Fibroblast of skin of back (primary cell): Measurements from ENCODE around the gene PEX16.

Source experiments
- DNase-seq: peaks from one replicate; pipeline ENCODE4 v3.0.0-alpha.2; 2013

The PEX16 gene

DNA sequence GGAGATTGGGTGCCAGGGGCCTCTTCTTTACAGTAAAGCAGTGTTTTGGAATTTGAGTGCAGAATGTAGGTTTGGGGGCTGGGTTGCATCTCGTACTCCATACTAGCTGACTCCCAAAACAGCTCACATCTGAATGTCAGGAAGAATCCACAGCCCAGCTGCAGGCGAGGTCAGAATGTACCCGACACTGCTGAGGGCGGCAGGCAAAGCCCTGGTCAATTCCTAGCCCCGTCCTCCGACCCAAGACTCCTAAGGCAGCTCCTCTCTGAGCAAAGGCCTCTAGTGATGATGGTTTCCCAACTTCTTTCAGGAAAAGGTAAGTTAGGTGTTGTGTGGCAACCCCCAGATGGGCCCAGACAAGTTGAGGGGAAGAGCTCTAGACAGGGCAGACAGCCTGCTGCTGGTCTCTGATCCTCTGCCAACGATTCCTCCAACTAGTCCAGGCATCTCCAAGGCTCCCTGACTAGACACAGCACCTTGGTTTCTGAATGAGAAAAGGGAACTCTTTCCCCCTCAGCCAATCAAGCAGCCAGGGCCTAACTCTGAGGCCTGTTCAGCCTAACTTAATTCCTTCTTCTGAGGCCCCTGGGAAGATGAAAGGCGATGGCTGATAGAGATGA, 13.4 kb upstream of the PEX16 start:
- no peak for DNase-seq

DNA sequence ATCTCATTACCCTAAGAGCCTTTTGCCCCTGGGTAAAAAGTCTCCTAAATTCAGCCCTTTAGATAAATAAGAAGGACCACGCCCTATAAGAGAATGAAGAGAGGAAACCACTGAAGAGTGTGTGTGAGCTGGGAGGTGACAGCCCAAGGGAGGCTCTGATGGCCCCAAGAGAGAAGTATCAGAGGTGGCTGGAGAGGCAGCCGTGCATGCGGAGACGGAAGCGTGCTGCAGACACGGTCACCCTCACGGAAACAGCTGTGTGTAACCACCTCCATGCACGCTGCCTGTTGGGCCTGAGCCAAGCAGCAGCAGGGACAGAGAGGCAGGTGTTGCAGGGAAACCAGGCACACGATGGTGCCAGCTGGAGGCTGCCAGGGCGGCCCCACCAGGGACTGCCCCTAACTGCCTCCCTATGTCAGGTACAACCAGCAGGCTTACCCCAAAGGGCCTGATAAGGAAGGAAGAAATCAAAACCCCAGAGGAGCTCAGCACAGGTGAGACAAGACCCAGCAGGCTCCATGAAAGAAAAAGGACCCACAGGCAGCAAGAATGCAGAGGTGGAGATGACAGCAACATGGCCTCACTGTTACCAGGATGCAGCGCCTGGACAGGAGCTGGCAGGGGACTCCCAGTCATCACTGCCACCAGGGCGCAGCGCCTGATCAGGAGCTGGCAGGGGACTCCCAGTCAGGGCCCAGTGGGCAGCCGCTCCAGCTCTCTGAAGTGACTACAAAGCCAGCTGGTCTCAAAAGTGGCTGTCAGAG, 12.5 kb upstream of the PEX16 start:
- no peak for DNase-seq

DNA sequence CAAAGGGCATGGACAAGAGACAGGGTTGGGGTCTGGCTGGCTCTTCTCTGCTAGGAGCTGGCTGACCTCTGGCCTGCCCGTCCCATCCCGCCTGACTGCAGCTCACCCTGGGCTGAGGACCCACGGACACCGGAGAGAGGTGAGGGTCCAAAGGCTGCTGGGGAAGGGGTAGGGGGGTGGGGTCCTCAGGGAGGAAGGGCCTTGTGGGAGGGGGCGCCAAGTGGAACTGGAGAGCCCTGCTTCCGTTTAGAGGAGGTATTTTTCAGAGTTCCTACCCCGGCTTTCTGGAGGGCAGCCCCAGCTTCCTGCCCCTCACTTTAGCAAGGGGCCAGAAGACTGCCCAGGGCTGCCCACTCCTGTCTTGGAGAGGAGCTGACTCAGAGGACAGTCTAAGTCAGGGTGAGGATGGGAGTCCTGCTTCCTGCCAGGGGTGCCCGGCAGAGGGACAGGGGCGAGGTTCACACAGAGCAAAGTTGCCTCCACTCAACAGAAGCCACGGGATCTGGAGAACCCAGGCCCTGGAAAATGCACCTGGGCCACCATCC, 11.9 kb upstream of the PEX16 start:
- no peak for DNase-seq

DNA sequence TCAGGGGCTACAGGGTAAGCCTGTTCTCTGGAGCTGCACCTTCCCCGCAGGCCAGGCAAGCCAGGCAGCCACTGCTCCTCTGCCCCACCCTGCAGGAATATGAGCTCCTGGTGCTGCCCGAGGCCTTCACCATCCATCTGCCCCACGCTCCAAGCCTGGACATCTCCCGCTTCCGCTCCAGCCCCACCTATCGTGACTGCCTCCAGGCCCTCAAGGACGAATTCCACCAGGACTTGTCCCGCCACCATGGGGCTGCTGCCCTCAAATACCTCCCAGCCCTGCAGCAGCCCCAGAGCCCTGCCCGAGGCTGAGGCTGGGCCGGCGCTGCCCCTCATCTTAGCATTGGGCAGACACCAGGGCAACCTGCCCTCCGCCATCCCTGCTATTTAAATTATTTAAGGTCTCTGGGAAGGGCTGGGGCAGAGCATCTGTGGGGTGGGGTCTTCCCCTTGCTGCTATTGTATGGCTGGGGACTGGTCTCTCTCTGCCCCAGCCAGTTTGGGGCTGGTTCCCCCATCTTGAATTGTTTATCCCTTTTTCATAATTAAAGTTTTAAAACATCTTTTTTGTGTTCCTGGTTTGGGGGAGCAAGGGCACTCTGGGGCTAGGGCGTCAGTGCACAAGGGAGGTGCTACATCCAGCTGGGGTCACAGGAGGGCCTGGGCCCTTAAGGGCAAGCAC, 11.0 kb upstream of the PEX16 start:
- no peak for DNase-seq

DNA sequence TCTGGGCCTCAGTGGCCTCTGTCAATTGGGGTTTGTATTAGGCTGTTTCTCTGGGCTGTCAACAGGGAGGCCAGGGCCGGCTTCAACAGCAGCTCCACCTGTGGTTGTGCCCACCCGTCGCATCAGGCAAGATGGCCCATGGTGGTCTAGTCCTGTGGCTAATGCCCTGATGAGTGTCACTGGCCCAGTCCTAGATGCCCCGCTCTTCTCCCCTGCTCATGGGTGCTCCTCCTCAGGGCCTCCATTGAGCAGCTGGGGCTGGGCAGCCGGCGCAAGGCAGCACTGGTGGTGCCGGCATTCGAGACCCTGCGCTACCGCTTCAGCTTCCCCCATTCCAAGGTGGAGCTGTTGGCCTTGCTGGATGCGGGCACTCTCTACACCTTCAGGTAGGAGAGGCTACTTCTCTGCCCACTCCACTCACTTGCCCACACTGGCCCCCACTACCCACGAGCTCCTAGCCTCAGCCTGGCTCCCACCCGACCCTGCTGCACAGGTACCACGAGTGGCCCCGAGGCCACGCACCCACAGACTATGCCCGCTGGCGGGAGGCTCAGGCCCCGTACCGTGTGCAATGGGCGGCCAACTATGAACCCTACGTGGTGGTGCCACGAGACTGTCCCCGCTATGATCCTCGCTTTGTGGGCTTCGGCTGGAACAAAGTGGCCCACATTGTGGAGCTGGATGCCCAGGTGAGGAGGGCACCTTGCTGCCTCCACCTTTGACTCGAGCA, 10.2 kb upstream of the PEX16 start:
- DNase-seq: no peak

DNA sequence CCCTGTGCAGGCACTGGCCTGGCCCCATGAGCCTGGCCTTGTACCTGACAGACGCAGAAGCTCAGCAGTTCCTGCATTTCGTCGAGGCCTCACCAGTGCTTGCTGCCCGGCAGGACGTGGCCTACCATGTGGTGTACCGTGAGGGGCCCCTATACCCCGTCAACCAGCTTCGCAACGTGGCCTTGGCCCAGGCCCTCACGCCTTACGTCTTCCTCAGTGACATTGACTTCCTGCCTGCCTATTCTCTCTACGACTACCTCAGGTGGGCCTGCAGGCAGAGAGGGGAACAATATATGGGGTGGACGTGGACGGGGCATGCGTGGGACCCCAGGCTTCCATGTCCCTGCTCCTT, 9.6 kb upstream of the PEX16 start:
- no peak for DNase-seq

DNA sequence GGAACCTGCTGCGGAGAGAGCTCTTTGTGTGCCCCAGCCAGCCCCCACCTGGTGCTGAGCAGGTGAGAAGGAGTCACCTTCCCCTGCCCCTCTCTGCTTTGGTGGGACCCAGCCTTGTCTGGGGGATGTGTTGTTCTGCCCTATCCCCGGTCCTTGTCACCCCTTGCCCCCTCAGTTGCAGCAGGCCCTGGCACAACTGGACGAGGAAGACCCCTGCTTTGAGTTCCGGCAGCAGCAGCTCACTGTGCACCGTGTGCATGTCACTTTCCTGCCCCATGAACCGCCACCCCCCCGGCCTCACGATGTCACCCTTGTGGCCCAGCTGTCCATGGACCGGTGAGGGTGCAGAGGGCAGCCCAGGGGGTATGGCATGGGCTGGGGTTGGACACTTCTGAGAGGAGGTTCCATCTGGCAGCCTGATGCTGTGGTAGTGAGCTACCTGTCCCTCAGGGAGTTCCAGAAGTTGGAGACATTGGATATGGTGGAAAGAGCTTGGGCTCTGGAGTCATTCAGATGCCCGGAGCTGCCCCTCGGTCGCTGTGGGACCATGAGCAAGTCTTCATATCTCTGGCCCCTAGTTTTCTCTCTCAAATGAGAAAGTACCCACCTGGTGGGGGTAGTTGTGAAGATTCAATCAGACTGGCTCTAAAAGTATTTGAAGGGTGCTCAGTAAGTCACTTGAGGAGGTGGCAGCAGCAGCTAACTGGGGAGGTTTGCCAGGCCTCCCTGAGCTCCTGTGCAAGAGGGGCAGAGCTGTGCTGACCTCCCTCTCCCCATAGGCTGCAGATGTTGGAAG, 9.1 kb upstream of the PEX16 start:
- no peak for DNase-seq

DNA sequence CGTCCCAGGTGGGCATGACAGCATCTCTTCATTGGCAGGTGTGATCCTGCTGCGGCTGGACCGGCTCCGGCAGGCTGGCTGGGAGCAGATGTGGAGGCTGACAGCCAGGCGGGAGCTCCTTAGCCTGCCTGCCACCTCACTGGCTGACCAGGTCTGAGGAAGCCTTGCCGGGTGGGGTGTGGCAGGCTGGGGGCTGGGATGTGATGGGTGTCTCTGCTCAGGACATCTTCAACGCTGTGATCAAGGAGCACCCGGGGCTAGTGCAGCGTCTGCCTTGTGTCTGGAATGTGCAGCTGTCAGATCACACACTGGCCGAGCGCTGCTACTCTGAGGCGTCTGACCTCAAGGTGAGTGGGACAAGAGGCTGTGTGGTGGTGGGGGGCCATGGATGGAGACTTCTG, 8.3 kb upstream of the PEX16 start:
- no peak for DNase-seq

DNA sequence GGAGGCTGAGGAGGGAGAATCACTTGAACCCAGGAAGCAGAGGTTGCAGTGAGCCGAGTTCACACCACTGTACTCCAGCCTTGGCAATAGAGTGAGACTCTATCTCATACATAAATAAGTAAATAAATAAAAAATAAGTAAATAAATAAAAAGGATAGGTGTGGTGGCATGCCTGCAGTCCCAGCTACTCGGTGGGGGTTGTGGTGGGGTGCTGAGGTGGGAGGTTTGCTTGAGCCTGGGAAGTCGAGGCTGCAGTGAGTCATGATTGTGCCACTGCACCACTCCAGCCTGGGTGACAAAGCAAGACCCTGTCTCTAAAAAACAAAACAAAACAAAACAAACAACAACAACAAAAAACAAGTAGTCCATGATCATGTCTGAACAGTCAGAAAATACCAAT, 7.9 kb upstream of the PEX16 start:
- no peak for DNase-seq

DNA sequence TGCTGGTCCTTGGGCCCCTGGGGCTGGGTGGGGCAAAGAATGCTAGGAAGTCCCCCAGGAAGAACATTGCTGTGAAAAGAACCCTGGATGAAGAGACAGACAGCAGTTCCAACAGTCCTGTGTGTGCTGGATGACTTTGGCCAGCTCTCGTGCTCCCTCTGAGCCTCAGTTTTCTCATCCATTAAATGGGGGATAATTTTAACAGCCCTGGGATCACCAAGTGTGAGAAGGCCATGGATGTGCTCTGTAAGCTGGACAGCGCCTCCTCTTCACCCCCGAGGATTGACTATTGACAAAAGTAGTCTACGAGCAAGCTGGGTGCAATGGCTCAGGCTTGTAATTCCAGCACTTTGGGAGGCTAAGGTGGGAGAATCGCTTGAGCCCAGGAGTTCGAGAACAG, 7.2 kb upstream of the PEX16 start:
- DNase-seq: no peak

DNA sequence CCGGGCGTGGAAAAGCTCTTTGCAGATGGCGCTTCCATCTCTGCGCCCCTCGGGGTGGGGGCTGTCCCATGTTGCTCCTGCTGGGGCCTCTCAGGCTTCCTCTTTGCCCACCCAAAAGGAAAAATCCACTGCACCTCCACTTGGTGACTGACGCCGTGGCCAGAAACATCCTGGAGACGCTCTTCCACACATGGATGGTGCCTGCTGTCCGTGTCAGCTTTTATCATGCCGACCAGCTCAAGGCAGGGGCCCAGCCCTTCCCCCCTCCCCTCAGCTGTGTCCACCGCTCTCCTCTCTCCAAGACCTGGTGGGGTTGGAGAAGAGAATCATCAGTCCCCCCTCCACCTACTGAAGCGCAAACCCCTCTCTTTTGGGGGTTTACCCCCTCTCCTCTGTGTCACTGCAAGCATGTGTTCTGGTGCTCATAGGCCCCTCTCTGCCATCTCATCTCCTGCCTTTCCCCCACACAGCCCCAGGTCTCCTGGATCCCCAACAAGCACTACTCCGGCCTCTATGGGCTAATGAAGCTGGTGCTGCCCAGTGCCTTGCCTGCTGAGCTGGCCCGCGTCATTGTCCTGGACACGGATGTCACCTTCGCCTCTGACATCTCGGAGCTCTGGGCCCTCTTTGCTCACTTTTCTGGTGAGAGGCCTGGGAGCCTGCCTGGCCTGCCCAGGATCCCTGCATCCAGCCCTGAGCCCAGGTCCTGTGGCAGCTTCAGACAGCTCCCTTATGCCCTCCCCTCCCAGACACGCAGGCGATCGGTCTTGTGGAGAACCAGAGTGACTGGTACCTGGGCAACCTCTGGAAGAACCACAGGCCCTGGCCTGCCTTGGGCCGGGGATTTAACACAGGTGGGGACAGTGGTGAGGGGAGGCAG, 6.6 kb upstream of the PEX16 start:
- DNase-seq: no peak

DNA sequence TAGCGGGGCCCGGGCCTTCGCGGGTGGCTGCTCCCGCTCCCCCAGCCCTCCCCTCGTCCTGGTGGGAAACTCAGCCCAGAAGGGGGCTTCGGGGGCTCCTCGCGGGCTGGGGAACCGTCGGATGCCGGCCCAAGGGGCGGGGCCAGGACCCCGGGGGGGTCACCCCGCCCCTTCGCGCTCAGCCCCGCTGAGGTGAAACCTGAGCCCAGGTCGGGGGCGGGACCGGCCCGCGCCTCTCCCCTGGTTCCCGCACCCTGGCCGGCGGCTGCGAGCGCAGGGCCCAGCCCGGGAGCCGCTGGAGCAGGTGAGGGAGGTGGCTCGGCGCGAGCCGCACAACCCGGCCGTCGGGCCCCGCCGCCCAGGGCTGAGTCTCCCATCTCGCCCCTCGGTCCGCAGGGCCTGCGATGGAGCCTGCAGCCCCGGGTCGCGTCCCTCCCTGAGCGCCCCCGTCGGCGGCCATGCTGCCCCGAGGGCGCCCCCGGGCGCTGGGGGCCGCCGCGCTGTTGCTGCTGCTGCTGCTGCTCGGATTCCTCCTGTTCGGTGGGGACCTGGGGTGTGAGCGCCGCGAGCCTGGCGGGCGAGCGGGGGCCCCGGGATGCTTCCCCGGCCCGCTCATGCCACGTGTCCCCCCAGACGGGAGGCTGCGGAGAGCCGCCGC, 4.9 kb upstream of the PEX16 start, which contains the start of gene LARGE2:
TSS of gene LARGE2 (plus strand) at position 232 of the 658 bp plus-strand sequence. CDS start at position 459, 227 bp downstream.
- DNase-seq: no peak

DNA sequence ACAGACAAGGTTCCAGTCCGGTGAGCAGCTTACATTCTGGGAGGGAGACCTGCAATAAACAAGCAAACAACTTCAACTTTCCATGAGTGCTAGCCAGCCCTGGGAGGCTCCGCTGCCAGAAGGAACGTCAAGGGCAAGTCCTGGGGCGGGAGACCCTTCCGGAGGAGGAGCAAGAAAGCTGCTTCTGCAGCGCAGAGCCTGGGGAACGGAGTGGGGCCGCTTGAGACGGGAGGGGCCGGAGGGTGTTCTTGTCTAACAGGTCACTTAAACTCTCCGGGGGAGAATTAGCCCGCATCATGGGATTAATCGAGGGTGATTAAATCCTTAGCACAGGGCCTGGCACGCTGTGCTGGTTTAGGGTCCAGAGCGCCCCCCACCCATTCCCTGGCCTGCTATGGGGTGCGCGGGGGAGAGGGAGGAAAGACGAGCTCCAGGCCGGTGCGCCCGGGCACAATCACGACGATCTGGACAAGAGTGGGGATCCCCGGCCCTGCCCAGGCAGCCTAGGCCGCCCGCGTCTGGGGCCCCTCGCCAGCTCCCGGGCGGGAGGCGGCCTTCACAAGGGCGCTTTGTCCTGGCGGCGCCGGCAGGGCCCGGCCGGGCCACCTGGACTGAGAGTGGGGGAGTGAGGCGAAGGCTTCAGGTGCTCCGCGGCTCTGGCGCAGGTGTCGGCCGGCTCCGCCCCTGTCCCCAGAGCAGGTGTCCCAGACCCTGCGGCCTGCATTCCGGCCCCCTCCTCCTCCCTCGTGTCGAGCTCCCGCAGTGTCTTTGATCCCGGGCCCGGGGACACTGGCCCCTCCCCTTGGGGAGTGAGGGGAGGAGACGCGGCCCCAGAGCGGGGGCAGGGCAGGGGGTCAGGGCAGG, 4.1 kb upstream of the PEX16 start:
- no peak for DNase-seq

DNA sequence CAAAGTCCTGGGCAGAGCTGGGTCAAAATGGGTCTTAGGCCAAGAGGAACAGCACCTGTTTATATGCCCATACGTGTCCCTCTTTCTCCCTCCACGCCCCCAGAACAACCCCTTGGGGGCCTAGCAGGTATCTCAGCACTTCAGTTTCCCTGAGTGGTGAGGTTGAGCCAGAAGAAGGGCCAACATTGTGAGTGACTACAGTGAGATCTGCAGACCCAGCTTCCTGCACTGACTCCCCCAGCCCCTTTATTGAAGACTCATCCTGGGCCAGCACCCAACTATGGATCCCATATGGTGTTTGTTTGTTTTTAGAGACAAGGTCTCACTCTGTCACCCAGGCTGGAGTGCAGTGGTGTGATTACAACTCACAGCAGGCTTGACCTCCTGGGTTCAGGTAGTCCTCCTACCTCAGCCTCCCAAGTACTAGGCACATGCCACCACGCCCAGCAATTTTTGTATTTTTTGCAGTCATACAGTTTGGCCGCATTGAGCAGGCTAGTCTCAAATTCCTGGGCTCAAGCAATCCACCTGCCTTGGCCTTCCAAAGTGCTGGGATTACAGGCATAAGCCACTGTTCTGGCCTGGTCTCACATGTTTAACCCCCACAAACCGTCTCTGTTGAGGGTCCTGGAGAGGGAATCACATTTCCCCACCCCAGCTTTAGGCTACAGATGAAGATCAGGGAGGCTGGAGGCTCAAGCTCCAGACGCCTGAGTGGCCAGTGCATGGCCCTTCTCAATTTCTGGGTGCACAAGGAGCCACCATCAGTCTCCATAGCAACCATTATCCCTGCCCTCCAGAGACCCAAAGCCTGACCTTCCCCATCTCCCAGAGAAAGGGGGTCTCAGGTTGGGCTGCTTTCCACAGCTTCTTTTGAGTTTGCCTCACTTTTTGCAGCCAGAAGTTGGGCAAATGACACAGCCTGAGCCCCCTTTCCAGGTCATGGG, 3.1 kb upstream of the PEX16 start:
- no peak for DNase-seq

DNA sequence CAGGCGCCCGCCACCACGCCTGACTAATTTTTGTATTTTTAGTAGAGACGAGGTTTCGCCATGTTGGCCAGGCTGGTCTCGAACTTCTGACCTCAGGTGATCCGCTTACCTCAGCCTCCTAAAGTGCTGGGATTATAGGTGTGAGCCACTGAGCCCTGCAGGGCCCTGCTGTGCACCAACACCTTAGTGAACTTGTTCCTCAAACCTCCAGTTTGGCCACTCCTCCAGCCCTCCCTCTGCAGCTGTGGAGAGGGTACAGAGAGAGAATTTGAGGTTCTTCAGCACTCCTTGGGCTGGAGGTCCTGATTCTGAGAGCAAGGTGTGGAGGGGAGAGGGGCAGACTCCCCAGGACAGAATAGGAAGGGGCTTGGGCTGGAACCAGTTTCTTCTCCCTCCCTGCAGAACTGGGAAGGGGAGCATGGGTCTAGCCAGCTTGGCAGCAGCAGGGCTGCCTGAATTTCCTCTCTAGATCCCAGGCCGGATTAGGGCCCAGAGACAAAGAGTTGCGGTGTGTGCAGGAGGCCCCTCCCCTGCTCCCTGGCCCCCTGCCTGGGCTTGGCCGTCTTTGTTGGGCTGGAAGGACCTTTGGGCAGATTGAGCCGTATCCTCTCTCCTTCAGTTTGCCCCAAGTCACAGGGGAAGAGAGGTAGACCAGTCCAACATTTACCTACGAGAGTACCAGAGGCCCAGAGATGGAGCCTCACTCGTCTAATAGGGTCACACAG, 2.3 kb upstream of the PEX16 start:
- DNase-seq: no peak

DNA sequence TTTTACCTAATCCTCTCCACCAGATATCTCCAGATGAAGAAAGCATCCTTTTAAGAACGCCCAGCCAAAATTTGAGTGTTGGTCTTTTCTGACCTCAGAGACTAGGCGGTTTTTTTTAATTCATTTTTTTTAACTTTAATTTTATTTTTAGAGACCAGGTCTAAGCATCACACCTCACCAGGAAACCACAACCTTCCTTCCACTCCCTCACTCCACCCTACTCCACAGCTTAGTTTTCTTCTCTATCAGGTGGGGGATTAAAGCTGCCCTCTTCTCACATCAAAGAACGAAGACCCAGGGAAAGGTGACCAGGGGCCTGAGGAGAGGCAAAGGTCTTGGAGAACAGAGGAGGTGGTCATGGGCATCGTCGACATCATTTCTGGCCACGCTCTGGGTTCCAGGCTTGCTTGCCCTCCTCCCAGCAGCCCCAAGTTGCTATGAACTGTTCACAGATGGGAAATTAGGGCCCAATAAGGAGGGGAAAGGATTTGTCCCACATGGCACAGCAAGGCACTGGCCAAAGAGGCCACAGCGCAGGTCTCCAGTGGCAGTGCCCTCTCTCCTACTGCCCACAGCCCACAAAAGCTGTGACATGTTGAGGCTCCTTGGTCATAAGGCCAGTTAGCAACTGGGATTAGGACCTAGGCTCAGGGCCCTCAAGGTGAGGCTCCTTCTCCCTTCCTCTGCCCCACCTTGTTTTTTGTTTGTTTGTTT, 1.4 kb upstream of the PEX16 start:
- DNase-seq: no peak
